ENCODE results near the gene NECTIN1. TPM values are rescaled to one million over a fixed set of nuclear protein-coding genes. Genes with fewer than 3 reads are reported as not detected.

Gene NECTIN1
- total RNA-seq, 2 experiments from 2014 or later, result 5.8 to 14.3 TPM

GRCh38 chr11:119643876-119644225 is 85.1 kb downstream of the NECTIN1 start:
- Histone ChIP-seq H3K36me3 (ENCODE audit: insufficient read depth, low read length) (no peaks in the 10 kb centered on the region), H3K9me3 (ENCODE audit: low read length) (no peaks in the 10 kb centered on the region), H3K27ac (ENCODE audit: low read depth, low read length, poor library complexity, severe bottlenecking) (no peak overlapping the region), H3K4me1 (ENCODE audit: insufficient read depth, low read length, poor library complexity, severe bottlenecking) (no peaks in the 10 kb centered on the region), H3K4me3 (ENCODE audit: low read depth, low read length, poor library complexity, severe bottlenecking) (no peak overlapping the region), H3K79me2 (ENCODE audit: insufficient read depth, low read depth, low read length) (no peaks in the 10 kb centered on the region), H4K20me1 (ENCODE audit: insufficient read depth, low read length) (no peaks in the 10 kb centered on the region), H2AFZ (ENCODE audit: low read length) (no peak overlapping the region), H3K4me2 (ENCODE audit: low read length) (no peak overlapping the region), H3K9me2 (ENCODE audit: insufficient read depth, low read length) (no peaks in the 10 kb centered on the region)
- no peak for TF ChIP-seq EZH2phosphoT487 (IDR thresholded peaks at IDR 0.05; ENCODE audit: borderline replicate concordance, low read depth, low read length)
- no peak for TF ChIP-seq CTCF (conservative IDR thresholded peaks at IDR 0.05; ENCODE audit: low read length)
- CTCF ChIA-PET (ENCODE audit: unreplicated experiment), result interaction anchor here (0.6 kb wide), 2 partner anchors 112 to 1308 kb away, joined by 3 to 7 read pairs; no protein-coding TSS in a partner anchor
- BruUV-seq (replicated peaks), result no TSS peak
- POLR2A ChIA-PET, result interaction anchor here (0.6 kb wide), 1 partner anchor 451 kb away, joined by 4 read pairs; no protein-coding TSS in a partner anchor
- DNase-seq (ENCODE audit: low spot score), result no peak
- intact Hi-C loops (cut with micrococcal nuclease; ENCODE audit: unreplicated experiment), result no loop called here

GRCh38 chr11:119643212-119643875 is 85.7 kb downstream of the NECTIN1 start:
- H3K36me3 ChIP-seq (ENCODE audit: insufficient read depth, low read length), result no peaks in the 10 kb centered on the region
- H3K9me3 ChIP-seq (ENCODE audit: low read length), result no peaks in the 10 kb centered on the region
- ChIA-PET POLR2A (interaction anchor here (0.6 kb wide), 1 partner anchor 451 kb away, joined by 4 read pairs; no protein-coding TSS in a partner anchor), CTCF (ENCODE audit: unreplicated experiment) (interaction anchor here (0.6 kb wide), 2 partner anchors 111 to 1309 kb away, joined by 3 to 7 read pairs; no protein-coding TSS in a partner anchor)
- no peak overlapping the region for H3K4me3 ChIP-seq (ENCODE audit: low read depth, low read length, poor library complexity, severe bottlenecking)
- H3K4me1 ChIP-seq (ENCODE audit: insufficient read depth, low read length, poor library complexity, severe bottlenecking), result no peaks in the 10 kb centered on the region
- no peak overlapping the region for H2AFZ ChIP-seq (ENCODE audit: low read length)
- H4K20me1 ChIP-seq (ENCODE audit: insufficient read depth, low read length), result no peaks in the 10 kb centered on the region
- no peak for DNase-seq (ENCODE audit: low spot score)
- no peaks in the 10 kb centered on the region for H3K9me2 ChIP-seq (ENCODE audit: insufficient read depth, low read length)
- no peak overlapping the region for H3K27ac ChIP-seq (ENCODE audit: low read depth, low read length, poor library complexity, severe bottlenecking)
- no peak overlapping the region for H3K4me2 ChIP-seq (ENCODE audit: low read length)
- intact Hi-C loops (cut with micrococcal nuclease; ENCODE audit: unreplicated experiment), result no loop called here
- BruUV-seq (replicated peaks), result no TSS peak
- H3K79me2 ChIP-seq (ENCODE audit: insufficient read depth, low read depth, low read length), result no peaks in the 10 kb centered on the region
- TF ChIP-seq CTCF (conservative IDR thresholded peaks at IDR 0.05; ENCODE audit: low read length) (no peak), EZH2phosphoT487 (IDR thresholded peaks at IDR 0.05; ENCODE audit: borderline replicate concordance, low read depth, low read length) (no peak)

Data from OCI-LY7 (cell line).